Tibial nerve (tissue), 4 donors: ENCODE data around the gene TFEB. TPM values are rescaled to one million over a fixed set of nuclear protein-coding genes. Genes with fewer than 3 reads are reported as not detected.
A peak's percentile ranks its signal among the peaks of the same experiment; 100 is the strongest.

ENCODE experiments used
- DNase-seq, 2 donors: peaks; one replicate each; pipeline ENCODE4 v3.0.0-alpha.2; 2019; ENCODE audit warnings: low spot score in 2 of 2
- H3K27ac ChIP-seq, 4 donors: fragments of 200-600 bp; sonication (generic) in 3 of 4; one replicate each; pipeline ENCODE4 v1.5.1; 2017 to 2019; ENCODE audit warnings: mild to moderate bottlenecking in 1 of 4
- H3K27me3 ChIP-seq, 2 donors: fragments of 200-600 bp; sonication (generic) in 1 of 2; one replicate each; pipeline versions ENCODE4 v1.5.1 to v1.6.0; 2017 to 2019
- H3K36me3 ChIP-seq, 3 donors: fragments of 200-600 bp; sonication (generic); one replicate each; pipeline ENCODE4 v1.5.1; 2018 to 2019
- H3K4me1 ChIP-seq, 4 donors: fragments of 200-600 bp; sonication (generic) in 3 of 4; one replicate each; pipeline ENCODE4 v1.5.1; 2017 to 2019
- H3K4me3 ChIP-seq, 4 donors: fragments of 200-600 bp; sonication (generic) in 3 of 4; one replicate each; pipeline ENCODE4 v1.5.1; 2017 to 2019; ENCODE audit warnings: mild to moderate bottlenecking in 1 of 4, moderate library complexity in 1 of 4
- H3K9me3 ChIP-seq, 4 donors: fragments of 200-600 bp; sonication (generic) in 3 of 4; one replicate each; pipeline ENCODE4 v1.5.1; 2017 to 2019
- CTCF ChIP-seq, 5 experiments: fragments of 200-600 bp in 3 of 5; fragments of 450-650 bp in 2 of 5; sonication (generic) in 3 of 5; IDR thresholded peaks; one replicate each; pipeline ENCODE4 v1.5.1; 2016 to 2019; ENCODE audit warnings: antibody characterized with exemption in 5 of 5, mild to moderate bottlenecking in 3 of 5, moderate library complexity in 2 of 5
- EP300 ChIP-seq, 2 donors: sonication (generic); formaldehyde crosslinking; IDR thresholded peaks; one replicate each; pipeline ENCODE4 v1.6.1; 2017; ENCODE audit warnings: antibody characterized with exemption in 2 of 2, mild to moderate bottlenecking in 1 of 2
- POLR2A ChIP-seq, 2 donors: fragments of 450-650 bp; IDR thresholded peaks; one replicate each; pipeline ENCODE4 v1.6.1; 2017; ENCODE audit warnings: antibody characterized with exemption in 2 of 2, mild to moderate bottlenecking in 2 of 2, moderate library complexity in 2 of 2
- WGBS, 2 donors: methylation state at CpG; one replicate each; pipeline ENCODE4 v1.1.5; 2018; 5-methylcytosine and 5-hydroxymethylcytosine counted together
- total RNA-seq, 4 donors: library from RNA; depleted of rRNA; stranded (reverse); fragments of >200 nt; gene quantifications; one replicate each; pipeline ENCODE4 v1.1.0, GENCODE V29; 2016

TFEB gene
- total RNA-seq, 4 donors from 2014 or later = 19.2 to 28.8 (median 20.6) TPM

- Histone ChIP-seq H3K4me3 (no peak overlapping the region), H3K9me3 (no peaks in the 10 kb centered on the region), H3K27ac (peak overlapping the region in 3 of 4 donors; percentile 21 to 85 (median 74)), H3K4me1 (peaks cover 0 to 68% (median 27%) of the 10 kb centered on the region in 4 donors), H3K36me3 (no peaks in the 10 kb centered on the region), H3K27me3 (no peaks in the 10 kb centered on the region)
- no peak for DNase-seq
- 33 to 43% methylated on average over 15 of the region's 15 CpGs for WGBS, 2 donors
- TF ChIP-seq CTCF (IDR thresholded peaks at IDR 0.05) = no peak
- TF ChIP-seq POLR2A (IDR thresholded peaks at IDR 0.05) = peak in 1 of 2 donors; percentile 11
Observed at GRCh38 chr6:41697861-41698781, 37.3 kb downstream of the TFEB start.

GRCh38 chr6:41696788-41697187 lies 38.6 kb downstream of the TFEB start:
- TF ChIP-seq CTCF (IDR thresholded peaks at IDR 0.05) = no peak
- TF ChIP-seq POLR2A (IDR thresholded peaks at IDR 0.05) = no peak
- no peak for TF ChIP-seq EP300 (IDR thresholded peaks at IDR 0.05)
- Histone ChIP-seq H3K4me3 (no peak overlapping the region), H3K27ac (no peak overlapping the region), H3K36me3 (no peaks in the 10 kb centered on the region), H3K4me1 (peaks cover 0 to 62% (median 28%) of the 10 kb centered on the region in 4 donors), H3K9me3 (no peaks in the 10 kb centered on the region), H3K27me3 (no peaks in the 10 kb centered on the region)
- no peak for DNase-seq
- 89 to 93% methylated on average over 6 of the region's 6 CpGs for WGBS, 2 donors

- no peak for DNase-seq
- WGBS, 2 donors = 50 to 54% methylated on average over 6 of the region's 6 CpGs
Observed at GRCh38 chr6:41695825-41696224, 39.6 kb downstream of the TFEB start.

GRCh38 chr6:41694815-41695526 lies 40.4 kb downstream of the TFEB start:
- TF ChIP-seq EP300 (IDR thresholded peaks at IDR 0.05) (no peak), POLR2A (IDR thresholded peaks at IDR 0.05) (no peak), CTCF (IDR thresholded peaks at IDR 0.05) (no peak)

More at GRCh38 chr6:41695825-41696224, 39.6 kb downstream of the TFEB start:
- no peaks in the 10 kb centered on the region for H3K9me3 ChIP-seq
- no peak overlapping the region for H3K4me3 ChIP-seq
- H3K4me1 ChIP-seq = peaks cover 0 to 52% (median 23%) of the 10 kb centered on the region in 4 donors
- peak overlapping the region in 2 of 4 donors; percentile 18 to 80 for H3K27ac ChIP-seq
- TF ChIP-seq EP300 (IDR thresholded peaks at IDR 0.05) (no peak), POLR2A (IDR thresholded peaks at IDR 0.05) (no peak), CTCF (IDR thresholded peaks at IDR 0.05) (no peak)
- H3K27me3 ChIP-seq = no peaks in the 10 kb centered on the region
- peaks cover 0 to 9% (median under 1%) of the 10 kb centered on the region in 3 donors for H3K36me3 ChIP-seq

More at GRCh38 chr6:41694815-41695526, 40.4 kb downstream of the TFEB start:
- DNase-seq = no peak
- Histone ChIP-seq H3K9me3 (no peaks in the 10 kb centered on the region), H3K36me3 (peaks cover 0 to 17% (median 5%) of the 10 kb centered on the region in 3 donors), H3K27me3 (no peaks in the 10 kb centered on the region), H3K4me1 (peaks cover 0 to 47% (median 18%) of the 10 kb centered on the region in 4 donors), H3K27ac (peak overlapping the region; percentile 26 to 80 (median 53)), H3K4me3 (no peak overlapping the region)
- 85 to 91% methylated on average over 6 of the region's 6 CpGs for WGBS, 2 donors
